HEK293T (cell line): ENCODE results near the gene SPATA32.

Experiments
- CTBP1 ChIP-seq: fragments of 450-650 bp; IDR thresholded peaks from 2 replicates; pipeline ENCODE4 v1.6.1; 2016; ENCODE audit warnings: borderline replicate concordance
- FOXA1 ChIP-seq: fragments of 450-650 bp; IDR thresholded peaks from 2 replicates; pipeline ENCODE4 v1.6.1; 2016; ENCODE audit warnings: mild to moderate bottlenecking
- PKNOX1 ChIP-seq: fragments of 450-650 bp; IDR thresholded peaks from 2 replicates; pipeline ENCODE4 v1.6.1; 2016
- SP1 ChIP-seq: fragments of 450-650 bp; IDR thresholded peaks from 2 replicates; pipeline ENCODE4 v1.6.1; 2017

GRCh38 chr17:45265821-45266220, 3.9 kb upstream of the SPATA32 start:
- TF ChIP-seq SP1 = no peak
- no peak for TF ChIP-seq PKNOX1
- TF ChIP-seq FOXA1 = no peak
- no peak for TF ChIP-seq CTBP1
